ENCODE measurements around the gene PI4K2B. TPM values are rescaled to one million over a fixed set of nuclear protein-coding genes. Genes with fewer than 3 reads are reported as not detected.

Gene PI4K2B
- total and polyA plus RNA-seq, 10 of the 15 experiments (the other 5 are each of a cell fraction or from before 2014, with no cell fraction given) = 12.9 to 55.3 (median 40.7) TPM

- H3K27me3 ChIP-seq (replicated peaks in 1 of 2; ENCODE audit: control insufficient read depth in 2 of 2, insufficient read depth in 2 of 2, low read length in 1 of 2) = no peaks in the 10 kb centered on the region
- WGBS (ENCODE audit: insufficient coverage, insufficient replicate concordance, low lambda C conversion rate, missing lambda C conversion rate) = 93% methylated on average over 4 of the region's 4 CpGs
- H3K9ac ChIP-seq (ENCODE audit: control insufficient read depth, insufficient read depth, low read length) = no peak overlapping the region
- ChIA-PET CTCF (no interaction called here), RAD21 (ENCODE audit: unreplicated experiment) (no interaction called here), POLR2A (interaction anchor here (0.9 kb wide), 1 partner anchor 22 kb away, joined by 4 read pairs; no protein-coding TSS in a partner anchor), SMC1A (ENCODE audit: uncharacterized antibody, unreplicated experiment) (no interaction called here)
- H4K20me1 ChIP-seq (ENCODE audit: control insufficient read depth, insufficient read depth) = no peaks in the 10 kb centered on the region
- H3K79me2 ChIP-seq (ENCODE audit: control insufficient read depth, insufficient read depth, low read length) = no peaks in the 10 kb centered on the region
- H3K4me2 ChIP-seq (ENCODE audit: control insufficient read depth, insufficient read depth) = no peak overlapping the region
- DNase-seq (ENCODE audit: low read depth, low spot score) = no peak
- in situ Hi-C loops (cut with MboI) = no loop called here
- no peak overlapping the region for H3K4me3 ChIP-seq
- H3K27ac ChIP-seq (ENCODE audit: control insufficient read depth, insufficient read depth) = no peak overlapping the region
- no TSS peak for BruUV-seq (replicated peaks)
- 0 out of 3 replicates have a peak, but pooled peaks cover 2% of the 10 kb centered on the region for H3K9me3 ChIP-seq (replicated peaks; ENCODE audit: control insufficient read depth, insufficient read depth, low read length)
- H3K4me1 ChIP-seq (ENCODE audit: control insufficient read depth, insufficient read depth, low read length) = peaks cover 22% of the 10 kb centered on the region
- ATAC-seq = no peak
- no peaks in the 10 kb centered on the region for H3K36me3 ChIP-seq (ENCODE audit: control insufficient read depth in 2 of 2, insufficient read depth in 2 of 2, low read length in 1 of 2)
- H2AFZ ChIP-seq (ENCODE audit: control insufficient read depth, low read depth, low read length) = no peak overlapping the region; the same call in 1 of the 2 replicates
- TF ChIP-seq POLR2AphosphoS2 (IDR thresholded peaks at IDR 0.05; ENCODE audit: low read depth, low read length) = no peak
- TF ChIP-seq REST (IDR thresholded peaks at IDR 0.05; ENCODE audit: low read depth, low read length) = no peak
- no peak for TF ChIP-seq E4F1 (IDR thresholded peaks at IDR 0.05; ENCODE audit: borderline replicate concordance, partially characterized antibody)
- TF ChIP-seq ELK1 (IDR thresholded peaks at IDR 0.05; ENCODE audit: low read depth, low read length) = no peak
- TF ChIP-seq RELB (IDR thresholded peaks at IDR 0.05; ENCODE audit: low read depth) = no peak
- TF ChIP-seq MTA3 (IDR thresholded peaks at IDR 0.05; ENCODE audit: borderline replicate concordance, low read length) = no peak
- intact Hi-C loops (cut with micrococcal nuclease; ENCODE audit: unreplicated experiment) = no loop called here
- FAIRE-seq = no peak
Measured at GRCh38 chr4:25306518-25307057, 72.8 kb downstream of the PI4K2B start.
